ENCODE results near the gene LRMDA.

Gene LRMDA

GRCh38 chr10:75814014-75814413 is 382.6 kb downstream of the LRMDA start:
- in situ Hi-C loops (cut with HindIII; ENCODE audit: low pct_ligation_motif_present, low pct_unique_long_range_greater_than_20kb, low sequenced_read_pairs), result no loop called here
- no peak for DNase-seq

- DNase-seq, result no peak
- in situ Hi-C loops (cut with HindIII; ENCODE audit: low pct_ligation_motif_present, low pct_unique_long_range_greater_than_20kb, low sequenced_read_pairs), result no loop called here
Measured at GRCh38 chr10:75815066-75815465, 383.6 kb downstream of the LRMDA start.

GRCh38 chr10:75817198-75817597 is 385.8 kb downstream of the LRMDA start:
- DNase-seq, result no peak
- in situ Hi-C loops (cut with HindIII; ENCODE audit: low pct_ligation_motif_present, low pct_unique_long_range_greater_than_20kb, low sequenced_read_pairs), result no loop called here

- no peak for DNase-seq
- in situ Hi-C loops (cut with HindIII; ENCODE audit: low pct_ligation_motif_present, low pct_unique_long_range_greater_than_20kb, low sequenced_read_pairs), result no loop called here
Measured at GRCh38 chr10:75818552-75818951, 387.1 kb downstream of the LRMDA start.

GRCh38 chr10:75825235-75825634 is 393.8 kb downstream of the LRMDA start:
- DNase-seq, result no peak
- in situ Hi-C loops (cut with HindIII; ENCODE audit: low pct_ligation_motif_present, low pct_unique_long_range_greater_than_20kb, low sequenced_read_pairs), result no loop called here

- in situ Hi-C loops (cut with HindIII; ENCODE audit: low pct_ligation_motif_present, low pct_unique_long_range_greater_than_20kb, low sequenced_read_pairs), result no loop called here
- no peak for DNase-seq
Measured at GRCh38 chr10:75825661-75826060, 394.2 kb downstream of the LRMDA start.

- in situ Hi-C loops (cut with HindIII; ENCODE audit: low pct_ligation_motif_present, low pct_unique_long_range_greater_than_20kb, low sequenced_read_pairs), result no loop called here
- DNase-seq, result no peak
Measured at GRCh38 chr10:75826846-75827245, 395.4 kb downstream of the LRMDA start.

- no peak for DNase-seq
- in situ Hi-C loops (cut with HindIII; ENCODE audit: low pct_ligation_motif_present, low pct_unique_long_range_greater_than_20kb, low sequenced_read_pairs), result no loop called here
Measured at GRCh38 chr10:75827587-75828021, 396.2 kb downstream of the LRMDA start.

GRCh38 chr10:75828413-75828812 is 397.0 kb downstream of the LRMDA start:
- in situ Hi-C loops (cut with HindIII; ENCODE audit: low pct_ligation_motif_present, low pct_unique_long_range_greater_than_20kb, low sequenced_read_pairs), result no loop called here
- DNase-seq, result no peak

GRCh38 chr10:75836064-75836463 is 404.6 kb downstream of the LRMDA start:
- in situ Hi-C loops (cut with HindIII; ENCODE audit: low pct_ligation_motif_present, low pct_unique_long_range_greater_than_20kb, low sequenced_read_pairs), result no loop called here
- DNase-seq, result no peak

- in situ Hi-C loops (cut with HindIII; ENCODE audit: low pct_ligation_motif_present, low pct_unique_long_range_greater_than_20kb, low sequenced_read_pairs), result no loop called here
- DNase-seq, result no peak
Measured at GRCh38 chr10:75838486-75838885, 407.1 kb downstream of the LRMDA start.

GRCh38 chr10:75839020-75839419 is 407.6 kb downstream of the LRMDA start:
- no peak for DNase-seq
- in situ Hi-C loops (cut with HindIII; ENCODE audit: low pct_ligation_motif_present, low pct_unique_long_range_greater_than_20kb, low sequenced_read_pairs), result no loop called here

- in situ Hi-C loops (cut with HindIII; ENCODE audit: low pct_ligation_motif_present, low pct_unique_long_range_greater_than_20kb, low sequenced_read_pairs), result no loop called here
- DNase-seq, result no peak
Measured at GRCh38 chr10:75841266-75841665, 409.8 kb downstream of the LRMDA start.

GRCh38 chr10:75845176-75845947 is 413.9 kb downstream of the LRMDA start:
- no peak for DNase-seq
- in situ Hi-C loops (cut with HindIII; ENCODE audit: low pct_ligation_motif_present, low pct_unique_long_range_greater_than_20kb, low sequenced_read_pairs), result no loop called here

- no peak for DNase-seq
- in situ Hi-C loops (cut with HindIII; ENCODE audit: low pct_ligation_motif_present, low pct_unique_long_range_greater_than_20kb, low sequenced_read_pairs), result no loop called here
Measured at GRCh38 chr10:75847477-75847876, 416.1 kb downstream of the LRMDA start.

GRCh38 chr10:75851580-75852345 is 420.3 kb downstream of the LRMDA start:
- in situ Hi-C loops (cut with HindIII; ENCODE audit: low pct_ligation_motif_present, low pct_unique_long_range_greater_than_20kb, low sequenced_read_pairs), result no loop called here
- DNase-seq, result no peak

- in situ Hi-C loops (cut with HindIII; ENCODE audit: low pct_ligation_motif_present, low pct_unique_long_range_greater_than_20kb, low sequenced_read_pairs), result no loop called here
- no peak for DNase-seq
Measured at GRCh38 chr10:75852851-75853484, 421.5 kb downstream of the LRMDA start.

- DNase-seq, result no peak
- in situ Hi-C loops (cut with HindIII; ENCODE audit: low pct_ligation_motif_present, low pct_unique_long_range_greater_than_20kb, low sequenced_read_pairs), result no loop called here
Measured at GRCh38 chr10:75857269-75857846, 425.9 kb downstream of the LRMDA start.

- in situ Hi-C loops (cut with HindIII; ENCODE audit: low pct_ligation_motif_present, low pct_unique_long_range_greater_than_20kb, low sequenced_read_pairs), result no loop called here
- DNase-seq, result no peak
Measured at GRCh38 chr10:75857896-75858295, 426.5 kb downstream of the LRMDA start.

All from ACHN (cell line).